NCI-H2196 treated with DMSO at 0.1 percent for 48 hours (cell line): ENCODE results near the gene RHOBTB1.
"Not testable (repeated sequence)": the region's sequence is repeated elsewhere in the genome, so short reads cannot be mapped to it uniquely, and the experiment has no call there.

Source experiments
- DNase-seq: peaks from one replicate; lab custom pipeline; 2025; ENCODE audit not compliant: unreplicated experiment; lab: John Stamatoyannopoulos, UW

RHOBTB1 gene, protein sequence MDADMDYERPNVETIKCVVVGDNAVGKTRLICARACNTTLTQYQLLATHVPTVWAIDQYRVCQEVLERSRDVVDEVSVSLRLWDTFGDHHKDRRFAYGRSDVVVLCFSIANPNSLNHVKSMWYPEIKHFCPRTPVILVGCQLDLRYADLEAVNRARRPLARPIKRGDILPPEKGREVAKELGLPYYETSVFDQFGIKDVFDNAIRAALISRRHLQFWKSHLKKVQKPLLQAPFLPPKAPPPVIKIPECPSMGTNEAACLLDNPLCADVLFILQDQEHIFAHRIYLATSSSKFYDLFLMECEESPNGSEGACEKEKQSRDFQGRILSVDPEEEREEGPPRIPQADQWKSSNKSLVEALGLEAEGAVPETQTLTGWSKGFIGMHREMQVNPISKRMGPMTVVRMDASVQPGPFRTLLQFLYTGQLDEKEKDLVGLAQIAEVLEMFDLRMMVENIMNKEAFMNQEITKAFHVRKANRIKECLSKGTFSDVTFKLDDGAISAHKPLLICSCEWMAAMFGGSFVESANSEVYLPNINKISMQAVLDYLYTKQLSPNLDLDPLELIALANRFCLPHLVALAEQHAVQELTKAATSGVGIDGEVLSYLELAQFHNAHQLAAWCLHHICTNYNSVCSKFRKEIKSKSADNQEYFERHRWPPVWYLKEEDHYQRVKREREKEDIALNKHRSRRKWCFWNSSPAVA

DNA sequence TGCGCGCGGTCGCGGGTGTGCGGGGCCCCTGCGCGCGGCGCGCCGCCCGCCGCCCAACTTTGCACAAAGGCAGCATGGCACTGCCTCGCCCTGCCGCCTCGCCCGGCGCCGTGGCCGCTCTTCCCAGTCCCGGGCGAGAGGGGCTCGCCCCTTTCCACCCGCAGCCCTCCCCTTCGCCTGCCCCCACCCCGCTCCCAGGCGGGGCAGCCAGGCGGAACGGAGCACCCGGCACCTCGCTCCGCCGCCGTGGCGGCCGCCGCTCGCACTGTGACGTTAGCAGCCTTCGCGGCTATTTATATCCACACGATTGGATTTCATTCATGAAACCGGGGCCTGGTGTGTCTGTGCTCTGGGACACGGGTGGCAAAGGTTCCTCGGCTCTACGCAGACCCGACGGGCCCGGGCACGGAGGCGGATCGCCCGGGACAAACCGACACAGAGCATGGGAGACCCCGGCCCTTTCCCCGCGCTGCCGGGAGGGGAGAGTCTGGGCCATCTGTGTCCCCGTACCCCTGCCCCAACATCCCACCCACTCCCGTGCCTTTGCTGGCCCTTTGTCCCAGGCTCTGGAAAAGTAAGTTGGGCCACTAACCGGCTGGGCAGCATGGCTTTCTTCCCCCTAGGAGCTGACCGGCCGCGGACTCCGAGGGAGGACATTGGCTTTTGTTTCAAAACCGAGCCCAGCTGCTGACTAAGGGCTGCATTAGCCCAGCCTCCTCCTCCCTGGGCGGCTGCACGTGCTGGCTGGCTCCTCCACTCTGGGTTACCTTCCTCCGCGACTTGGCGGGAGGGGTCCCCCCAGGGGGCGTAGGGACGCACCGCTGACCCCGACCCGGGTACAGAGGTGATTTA lies at the start of gene RHOBTB1:
Gene RHOBTB1 (minus strand): TSS at position 128 of the 852 bp plus-strand sequence. CDS start 32,643 bp downstream, outside the sequence.
- DNase-seq: peak; percentile 7

DNA sequence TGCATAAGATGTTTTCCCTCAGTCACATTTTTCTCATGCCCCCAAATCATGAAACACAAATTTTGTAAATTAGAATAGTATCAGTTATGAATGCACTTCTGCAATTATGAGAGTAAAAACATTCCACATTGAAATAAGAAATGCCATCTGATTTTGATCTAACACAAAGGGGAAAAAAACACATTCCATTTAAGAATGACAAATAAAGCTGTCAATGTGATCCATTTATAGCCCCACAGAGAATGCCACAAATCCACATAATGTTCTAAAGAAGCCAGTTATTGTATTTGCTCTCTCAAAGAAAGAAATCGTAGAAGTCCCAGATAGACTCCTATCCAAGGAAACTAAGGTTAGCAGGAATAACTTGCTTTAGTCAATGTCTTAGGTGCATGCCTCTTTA lies 48.7 kb upstream of the RHOBTB1 start:
- DNase-seq: no peak

DNA sequence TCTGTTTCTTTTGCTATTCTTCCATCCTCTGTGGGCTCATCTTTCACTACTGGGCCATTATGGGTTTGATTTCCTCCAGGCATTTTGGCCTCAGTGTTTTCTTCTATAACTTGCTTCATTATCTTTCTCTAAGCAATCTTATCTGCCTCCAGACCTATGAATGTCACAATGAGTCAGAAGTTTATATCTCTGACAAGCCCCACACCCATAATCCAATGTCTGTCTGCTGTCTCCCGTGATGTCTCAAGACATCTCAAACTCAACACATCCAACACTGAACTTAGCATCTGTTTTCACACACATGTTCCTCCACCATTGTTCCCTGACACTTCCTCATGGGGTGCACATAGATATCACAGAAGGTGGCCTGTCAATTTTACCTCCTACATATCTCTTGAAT lies 46.7 kb upstream of the RHOBTB1 start:
- DNase-seq: no peak

DNA sequence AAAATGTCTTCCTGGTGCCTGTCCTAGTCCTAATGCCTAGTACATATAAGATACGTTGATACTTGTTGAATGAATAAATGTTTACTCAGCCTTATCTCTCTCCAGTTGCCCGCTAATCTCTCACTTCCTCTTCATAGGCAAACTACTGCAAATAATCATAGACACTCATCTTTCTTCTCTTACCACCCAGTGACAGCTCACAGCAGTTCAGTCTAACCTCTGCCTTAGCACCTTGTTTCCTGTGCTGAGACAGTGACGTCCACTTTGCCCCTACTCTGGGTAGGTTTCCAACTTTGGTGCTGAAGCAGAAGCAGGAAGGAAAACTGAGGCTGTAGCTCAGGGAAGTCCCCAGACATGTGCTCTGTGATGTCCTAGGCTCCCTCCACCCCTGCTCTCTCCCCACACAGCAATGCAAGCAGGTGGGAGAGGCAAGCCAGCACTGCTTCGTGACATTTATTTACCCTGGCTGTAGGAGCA lies 45.5 kb upstream of the RHOBTB1 start:
- DNase-seq: no peak

DNA sequence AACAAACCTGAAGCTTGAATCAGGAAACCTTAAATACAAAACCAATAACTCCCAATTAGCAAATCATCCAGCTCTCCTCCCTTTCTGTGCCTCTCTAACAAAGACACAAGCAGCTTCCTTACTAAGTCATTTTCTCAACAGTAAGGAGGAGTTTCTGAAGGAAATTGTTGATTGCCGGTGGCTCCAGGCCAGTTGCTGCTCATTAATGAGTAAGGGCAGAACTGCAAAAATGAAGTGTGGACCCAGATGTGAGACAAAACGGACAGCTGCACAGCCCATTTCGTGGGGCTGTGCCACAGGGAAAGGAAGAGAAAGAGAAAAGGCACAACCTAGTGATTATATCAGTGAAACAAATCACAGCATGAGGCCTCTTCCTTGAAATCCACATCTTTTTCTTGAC lies 42.8 kb upstream of the RHOBTB1 start:
- DNase-seq: no peak

DNA sequence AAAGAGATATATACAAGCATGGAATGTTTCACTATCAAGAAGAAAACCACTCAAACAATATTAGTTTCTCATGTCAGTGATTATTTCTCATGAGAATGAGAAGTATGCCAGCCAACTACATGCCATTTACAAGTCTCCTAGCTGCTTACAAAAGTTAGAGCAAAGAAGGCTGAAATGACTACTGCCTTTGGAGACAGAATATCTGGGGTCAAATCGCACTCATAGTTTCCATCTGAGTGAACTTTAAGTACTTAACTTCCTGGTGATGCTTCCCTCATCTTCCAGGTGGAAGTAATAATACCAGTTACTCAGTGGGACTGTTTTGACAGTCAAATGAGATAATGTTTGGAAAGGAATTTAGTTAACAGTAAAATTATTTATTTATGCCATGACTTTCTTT lies 42.0 kb upstream of the RHOBTB1 start:
- no peak for DNase-seq

DNA sequence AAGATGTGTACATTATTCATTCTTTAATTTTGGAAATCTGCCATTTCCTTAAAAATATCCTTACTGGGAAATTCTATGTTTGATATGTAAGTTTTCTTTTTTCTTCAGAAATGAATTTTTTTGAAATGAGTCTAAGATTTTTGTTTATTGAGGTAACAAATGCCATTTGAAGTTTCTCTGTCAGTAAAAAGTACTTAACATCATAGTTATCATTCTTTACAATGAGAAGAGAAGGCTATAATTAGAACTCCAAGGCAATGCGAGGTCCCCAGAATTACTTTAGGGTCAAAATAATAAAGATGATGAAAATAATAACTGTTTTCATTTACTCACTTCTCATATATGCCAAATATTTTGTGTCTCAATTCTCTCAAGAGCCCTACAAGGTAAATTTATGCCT lies 37.0 kb upstream of the RHOBTB1 start:
- DNase-seq: no peak

DNA sequence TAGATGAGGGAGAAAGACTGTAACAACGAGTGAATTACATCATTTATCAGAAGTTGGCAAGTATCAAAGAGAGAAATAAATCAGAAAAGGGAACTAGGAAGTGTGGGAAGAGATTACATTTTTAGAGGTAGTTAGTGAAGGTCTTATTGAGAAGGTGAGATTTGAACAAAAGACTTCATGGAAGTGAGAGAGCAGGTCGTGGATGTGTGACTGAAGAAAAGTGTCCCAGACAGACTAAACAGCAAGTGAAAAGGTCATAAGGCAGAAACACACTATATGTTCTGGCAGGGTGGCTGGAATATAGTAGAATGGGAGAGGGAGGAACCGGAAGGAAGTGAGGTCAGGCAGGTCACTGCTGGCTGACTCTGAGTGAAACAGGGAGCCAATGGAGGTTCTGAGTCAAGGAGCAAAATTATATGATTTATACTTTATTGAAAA lies 35.7 kb upstream of the RHOBTB1 start:
- no peak for DNase-seq

DNA sequence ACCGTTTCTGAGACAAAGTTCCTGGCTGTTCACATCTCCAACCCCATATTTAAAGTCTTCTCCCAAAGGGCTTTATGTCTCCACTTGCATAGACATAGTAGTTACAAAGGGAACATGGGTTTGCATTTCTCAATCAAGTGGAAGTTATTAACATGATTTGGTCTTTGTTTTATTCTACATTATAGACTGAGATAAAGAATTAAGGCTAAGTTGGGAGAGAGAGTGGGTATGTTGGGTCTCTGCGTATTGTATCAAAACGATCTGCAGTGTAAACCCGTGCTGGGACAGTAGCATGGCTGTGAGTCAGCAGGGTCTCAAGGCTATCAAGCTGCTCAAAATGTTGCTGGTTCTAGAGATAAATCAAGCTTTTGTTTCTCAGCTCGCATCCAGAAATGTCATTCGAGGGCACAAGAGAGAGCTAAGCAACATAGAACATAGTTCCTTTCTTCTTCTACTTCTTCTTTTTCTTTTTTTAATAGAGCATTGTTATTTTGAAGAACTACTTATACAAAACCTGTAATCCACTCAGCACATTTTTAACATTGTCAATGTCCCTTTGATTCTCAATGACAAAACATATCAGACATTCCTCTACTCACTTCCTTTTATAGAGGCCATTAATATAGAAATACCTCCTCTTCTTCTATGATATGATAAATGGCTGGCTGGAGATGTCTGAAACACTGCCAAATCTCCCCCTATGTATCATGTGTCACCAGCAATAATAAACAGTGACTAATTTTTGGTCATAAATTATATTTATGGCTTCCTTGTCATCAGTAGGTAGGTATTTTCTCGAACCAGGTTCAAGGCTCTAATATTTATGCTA lies 34.5 kb upstream of the RHOBTB1 start:
- no peak for DNase-seq

DNA sequence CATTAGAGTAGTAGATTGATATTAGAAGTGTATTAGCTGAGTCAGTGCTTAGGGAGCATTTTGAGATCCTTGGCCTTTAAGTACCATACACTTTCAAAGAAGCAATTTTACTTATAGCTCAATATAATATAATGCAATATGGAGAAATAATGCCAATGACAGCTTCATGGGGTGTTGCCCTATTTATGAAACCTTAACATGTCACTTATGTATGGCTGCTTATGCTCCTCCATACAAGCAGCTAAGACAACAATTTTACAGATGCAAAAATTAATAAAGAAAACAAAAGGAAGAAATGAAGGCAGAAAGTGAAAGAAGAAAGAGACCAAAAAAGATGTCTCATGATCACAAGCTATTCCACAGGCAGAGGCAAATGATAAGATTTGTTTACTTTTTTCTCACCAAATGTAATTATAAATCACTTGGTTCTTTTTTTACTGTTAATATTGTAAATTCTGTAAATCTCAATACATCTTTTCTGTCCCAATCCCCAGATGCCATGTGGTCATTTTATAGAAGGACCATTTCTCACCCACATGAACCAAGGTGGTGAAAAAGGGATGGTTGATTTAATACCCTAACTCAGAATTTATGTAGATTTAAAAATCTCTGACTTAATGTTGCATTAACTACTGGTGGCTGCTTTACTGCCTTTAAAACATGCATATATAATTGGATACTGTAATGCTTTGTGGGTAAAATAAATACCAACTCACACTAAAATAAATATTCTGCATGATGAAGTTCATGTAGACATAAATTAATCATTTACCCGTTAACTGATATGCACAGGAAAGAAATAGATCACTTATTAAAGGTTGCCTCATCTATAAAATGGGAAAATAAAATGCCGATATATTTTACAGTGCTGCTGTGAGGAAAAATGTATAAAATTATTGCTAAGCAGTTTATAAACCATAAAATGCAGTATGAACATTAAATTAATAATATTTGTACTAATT lies 33.5 kb upstream of the RHOBTB1 start:
- DNase-seq: no peak

DNA sequence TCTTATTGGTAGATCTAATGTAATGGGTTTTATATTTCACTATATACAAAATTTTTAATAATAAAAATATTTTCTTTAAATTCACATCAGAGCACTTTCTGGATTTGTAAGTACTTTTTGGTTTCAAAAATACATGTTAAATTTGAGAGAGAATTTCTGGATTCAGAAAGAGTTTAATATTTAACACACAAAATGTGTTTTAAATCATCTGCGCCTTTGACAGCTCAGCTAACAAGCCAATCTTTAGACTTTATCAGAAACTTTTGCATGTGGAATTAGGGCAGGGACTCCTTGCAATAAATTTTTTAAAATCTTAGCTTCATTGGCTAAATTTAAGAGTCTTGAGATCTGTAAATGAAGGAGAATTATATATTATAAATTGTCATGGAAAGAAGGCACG lies 32.7 kb upstream of the RHOBTB1 start:
- no peak for DNase-seq

DNA sequence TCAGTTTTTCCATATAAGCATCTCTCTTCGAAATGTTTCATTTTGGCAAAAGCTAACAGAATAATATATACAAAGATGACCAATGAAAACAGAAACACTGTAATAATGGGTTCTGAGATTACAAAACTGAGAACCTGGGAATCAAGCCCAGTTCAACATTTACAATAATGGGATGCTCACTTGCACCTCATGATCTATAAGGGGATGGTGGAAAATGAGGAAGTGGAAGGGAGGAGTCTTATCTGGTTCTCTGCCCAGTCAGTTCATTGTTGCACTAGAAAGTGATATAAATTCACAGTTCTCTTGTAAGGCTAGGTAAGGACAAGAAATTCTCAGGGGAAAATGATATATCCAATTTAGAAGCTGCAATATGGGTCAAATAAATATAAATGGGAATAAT lies 31.7 kb upstream of the RHOBTB1 start:
- no peak for DNase-seq

DNA sequence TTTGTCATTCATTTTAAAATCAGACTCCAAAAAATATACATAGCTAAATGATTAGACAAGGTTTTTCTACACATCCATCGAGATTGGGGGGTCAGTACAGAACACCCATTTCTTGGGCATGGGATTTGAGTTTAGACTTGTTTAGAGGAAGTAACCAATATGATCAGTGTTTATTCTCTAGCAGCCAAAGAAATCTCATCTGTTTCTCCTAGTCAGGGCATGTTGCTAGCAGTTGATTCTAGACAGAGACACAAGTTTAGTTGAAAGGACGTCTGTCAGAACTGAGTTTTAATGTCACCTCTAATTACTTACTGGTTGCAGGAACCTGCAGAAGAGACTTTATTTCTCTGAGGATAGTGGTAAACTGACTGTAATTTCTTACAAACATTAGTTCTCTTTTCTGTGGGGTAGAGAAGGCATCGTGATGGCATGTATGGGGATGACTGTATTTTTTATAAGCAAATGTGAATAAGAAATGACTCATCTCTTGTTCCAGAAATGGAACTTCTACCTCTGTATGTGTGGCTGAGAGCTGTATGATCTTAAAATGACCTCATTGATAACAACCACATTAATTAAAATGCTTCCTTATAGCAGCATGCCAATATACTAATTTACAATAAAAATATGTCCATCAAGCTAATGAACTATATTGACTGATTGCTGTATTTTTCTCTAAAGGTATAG lies 30.6 kb upstream of the RHOBTB1 start:
- DNase-seq: no peak

DNA sequence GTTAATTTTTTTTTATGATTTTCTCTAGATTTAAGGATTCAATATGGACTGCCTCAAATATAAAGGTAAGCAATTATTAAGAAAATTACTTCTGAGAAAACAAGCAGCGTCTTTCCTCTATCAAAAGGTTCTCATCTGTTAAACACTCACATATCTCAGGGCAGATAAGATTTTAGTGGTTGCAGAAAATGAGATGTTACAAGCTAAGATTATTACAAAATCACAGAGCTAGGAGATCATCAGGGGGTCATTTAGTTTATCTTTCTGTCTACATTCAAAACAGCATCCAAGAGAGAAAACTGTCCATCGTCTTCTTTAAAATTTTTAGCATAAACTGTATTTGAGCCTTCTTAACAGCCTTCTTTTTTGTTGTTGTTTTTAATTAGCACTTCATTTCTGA lies 29.1 kb upstream of the RHOBTB1 start:
- no peak for DNase-seq

DNA sequence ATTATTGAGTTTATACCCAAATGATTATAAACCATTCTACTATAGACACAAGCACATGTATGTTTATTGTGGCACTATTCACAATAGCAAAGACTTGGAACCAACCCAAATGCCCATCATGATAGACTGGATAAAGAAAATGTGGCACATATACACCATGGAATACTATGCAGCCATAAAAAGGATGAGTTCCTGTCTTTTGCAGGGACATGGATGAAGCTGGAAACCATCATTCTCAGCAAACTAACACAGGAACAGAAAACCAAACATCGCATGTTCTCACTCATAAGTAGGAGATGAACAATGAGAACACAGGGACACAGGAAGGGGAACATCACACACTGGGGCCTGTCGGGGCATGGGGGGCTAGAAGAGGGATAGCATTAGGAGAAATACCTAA lies 28.2 kb upstream of the RHOBTB1 start:
- DNase-seq: not testable (repeated sequence)

DNA sequence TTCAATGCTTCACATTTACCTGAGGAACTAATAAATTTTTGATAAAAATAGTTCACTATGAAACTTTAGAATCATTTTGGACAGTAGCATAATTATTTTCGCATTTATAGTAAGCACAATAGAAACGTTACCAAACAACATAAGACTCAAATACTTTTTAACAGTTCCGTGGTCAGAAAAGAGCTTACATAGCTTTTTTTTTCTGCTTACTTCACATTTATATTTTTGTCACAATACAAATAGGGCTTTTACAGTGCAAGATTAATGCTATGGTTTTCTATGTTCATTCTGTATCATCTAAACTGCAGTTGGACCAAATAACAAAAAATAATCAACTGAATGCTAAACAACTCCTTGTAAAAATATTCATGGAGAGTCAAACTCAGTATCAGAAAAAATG lies 26.5 kb upstream of the RHOBTB1 start:
- no peak for DNase-seq

DNA sequence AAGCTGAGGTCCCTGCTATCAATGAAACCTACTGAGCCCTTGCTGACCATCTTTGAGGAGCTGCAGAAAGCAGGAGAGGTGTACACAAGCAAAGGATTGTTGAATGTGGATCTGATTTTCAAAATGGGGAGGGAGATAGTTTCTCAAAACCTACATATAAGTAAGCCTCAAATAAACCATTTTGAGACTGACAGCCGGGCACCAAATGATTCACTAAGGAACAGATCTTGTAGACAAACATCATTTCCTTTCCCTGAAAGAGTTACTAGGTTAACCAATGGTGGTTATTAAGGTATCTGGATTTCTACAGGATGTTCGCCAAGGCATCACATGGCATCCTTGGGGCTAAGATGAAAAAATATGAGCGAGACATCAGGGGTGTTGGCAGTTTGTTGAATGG lies 24.5 kb upstream of the RHOBTB1 start:
- no peak for DNase-seq

DNA sequence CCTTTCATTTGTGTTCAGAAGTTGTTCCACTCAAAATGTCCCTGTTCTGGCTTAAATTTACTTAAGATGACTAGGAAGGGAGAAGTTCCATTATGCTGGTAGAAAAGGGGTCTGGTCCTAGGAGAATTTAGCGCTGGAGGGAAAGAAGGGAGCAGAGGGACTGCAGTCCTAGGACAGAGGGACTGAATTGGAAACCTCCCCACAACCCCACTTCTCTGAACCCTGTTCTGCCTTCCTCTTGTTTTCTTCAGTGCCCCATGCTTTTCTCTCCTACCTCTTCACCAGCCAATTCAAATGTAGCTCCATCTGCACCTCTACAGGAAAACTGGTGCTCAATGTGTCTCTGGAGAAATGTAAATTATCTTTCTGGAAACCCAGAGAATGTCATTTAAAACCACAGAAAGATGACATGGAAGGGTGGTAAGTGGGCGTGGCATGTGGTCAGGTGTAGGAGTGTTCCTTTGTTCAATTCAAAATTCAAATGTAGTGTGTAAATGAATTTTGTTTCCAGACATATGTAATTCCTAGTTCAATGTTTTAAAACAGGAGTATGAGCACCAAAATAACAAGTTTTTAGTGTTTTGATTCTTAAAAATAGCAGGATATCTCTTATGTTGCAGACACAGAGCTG lies 24.0 kb upstream of the RHOBTB1 start:
- DNase-seq: no peak
